RCC 7860 (cell line): Measurements from ENCODE around the gene NR6A1.
"Not testable (repeated sequence)": the region's sequence is repeated elsewhere in the genome, so short reads cannot be mapped to it uniquely, and the experiment has no call there.

Experiments used
- DNase-seq: peaks from one replicate; pipeline ENCODE4 v3.0.0-alpha.2; 2015; ENCODE audit warnings: low spot score
- FAIRE-seq: peaks from 2 replicates; lab custom pipeline; 2012; peaks lifted over from hg19 to GRCh38; lab: Jason Lieb, UNC

NR6A1 gene

GRCh38 chr9:124761710-124762109 lies 9.4 kb downstream of the NR6A1 start:
- no peak for FAIRE-seq
- DNase-seq = no peak

- FAIRE-seq (no peak), DNase-seq (no peak)
Measured at GRCh38 chr9:124761196-124761595, 9.9 kb downstream of the NR6A1 start.

- DNase-seq (no peak), FAIRE-seq (no peak)
Measured at GRCh38 chr9:124760719-124761118, 10.4 kb downstream of the NR6A1 start.

- FAIRE-seq = no peak
- DNase-seq = no peak
Measured at GRCh38 chr9:124759327-124759726, 11.8 kb downstream of the NR6A1 start.

- FAIRE-seq (no peak), DNase-seq (no peak)
Measured at GRCh38 chr9:124758691-124759090, 12.4 kb downstream of the NR6A1 start.

GRCh38 chr9:124758061-124758460 lies 13.1 kb downstream of the NR6A1 start:
- FAIRE-seq = no peak
- no peak for DNase-seq

GRCh38 chr9:124757616-124758015 lies 13.5 kb downstream of the NR6A1 start:
- FAIRE-seq = no peak
- DNase-seq = no peak

- DNase-seq = no peak
- no peak for FAIRE-seq
Measured at GRCh38 chr9:124756011-124756410, 15.1 kb downstream of the NR6A1 start.

GRCh38 chr9:124755061-124755460 lies 16.1 kb downstream of the NR6A1 start:
- FAIRE-seq (no peak), DNase-seq (no peak)

- no peak for DNase-seq
- peak; percentile 20 for FAIRE-seq
Measured at GRCh38 chr9:124754289-124754688, 16.8 kb downstream of the NR6A1 start.

- peak; percentile 69 for DNase-seq
- FAIRE-seq = peak; percentile 94
Measured at GRCh38 chr9:124752967-124753366, 18.1 kb downstream of the NR6A1 start.

GRCh38 chr9:124749781-124750180 lies 21.3 kb downstream of the NR6A1 start:
- DNase-seq (no peak), FAIRE-seq (no peak)

- DNase-seq (no peak), FAIRE-seq (no peak)
Measured at GRCh38 chr9:124749284-124749683, 21.8 kb downstream of the NR6A1 start.

- DNase-seq (peak; percentile 44), FAIRE-seq (peak; percentile 81)
Measured at GRCh38 chr9:124747065-124747464, 24.0 kb downstream of the NR6A1 start.

- peak; percentile 97 for FAIRE-seq
- DNase-seq = peak; percentile 73
Measured at GRCh38 chr9:124743686-124744348, 27.3 kb downstream of the NR6A1 start.

GRCh38 chr9:124742940-124743339 lies 28.2 kb downstream of the NR6A1 start:
- DNase-seq (no peak), FAIRE-seq (no peak)

- FAIRE-seq = no peak
Measured at GRCh38 chr9:124741662-124742061, 29.4 kb downstream of the NR6A1 start.

GRCh38 chr9:124741149-124741548 lies 30.0 kb downstream of the NR6A1 start:
- DNase-seq = no peak
- FAIRE-seq = no peak

More at GRCh38 chr9:124741662-124742061, 29.4 kb downstream of the NR6A1 start:
- no peak for DNase-seq

- FAIRE-seq (no peak), DNase-seq (no peak)
Measured at GRCh38 chr9:124739360-124739759, 31.8 kb downstream of the NR6A1 start.

- FAIRE-seq, DNase-seq: not testable (repeated sequence)
Measured at GRCh38 chr9:124738075-124738474, 33.0 kb downstream of the NR6A1 start.

GRCh38 chr9:124735121-124735520 lies 36.0 kb downstream of the NR6A1 start:
- peak; percentile 57 for FAIRE-seq
- peak; percentile 40 for DNase-seq

GRCh38 chr9:124734741-124735083 lies 36.4 kb downstream of the NR6A1 start:
- FAIRE-seq, DNase-seq: not testable (repeated sequence)
